Ishikawa (cell line): ENCODE results near the gene METTL15.

Experiments
- TCF12 ChIP-seq: IDR thresholded peaks from 2 replicates; pipeline ENCODE4 v1.6.1; 2012; ENCODE audit warnings: low read depth
- TF ChIP-seq, protein P1 (sequence below): IDR thresholded peaks from 2 replicates; pipeline ENCODE4 v1.6.1; 2012; ENCODE audit warnings: low read depth, mild to moderate bottlenecking

GRCh38 chr11:28268925-28269324 is 160.7 kb downstream of the METTL15 start:
- no peak for TF ChIP-seq TCF12
- TF ChIP-seq, protein P1, sequence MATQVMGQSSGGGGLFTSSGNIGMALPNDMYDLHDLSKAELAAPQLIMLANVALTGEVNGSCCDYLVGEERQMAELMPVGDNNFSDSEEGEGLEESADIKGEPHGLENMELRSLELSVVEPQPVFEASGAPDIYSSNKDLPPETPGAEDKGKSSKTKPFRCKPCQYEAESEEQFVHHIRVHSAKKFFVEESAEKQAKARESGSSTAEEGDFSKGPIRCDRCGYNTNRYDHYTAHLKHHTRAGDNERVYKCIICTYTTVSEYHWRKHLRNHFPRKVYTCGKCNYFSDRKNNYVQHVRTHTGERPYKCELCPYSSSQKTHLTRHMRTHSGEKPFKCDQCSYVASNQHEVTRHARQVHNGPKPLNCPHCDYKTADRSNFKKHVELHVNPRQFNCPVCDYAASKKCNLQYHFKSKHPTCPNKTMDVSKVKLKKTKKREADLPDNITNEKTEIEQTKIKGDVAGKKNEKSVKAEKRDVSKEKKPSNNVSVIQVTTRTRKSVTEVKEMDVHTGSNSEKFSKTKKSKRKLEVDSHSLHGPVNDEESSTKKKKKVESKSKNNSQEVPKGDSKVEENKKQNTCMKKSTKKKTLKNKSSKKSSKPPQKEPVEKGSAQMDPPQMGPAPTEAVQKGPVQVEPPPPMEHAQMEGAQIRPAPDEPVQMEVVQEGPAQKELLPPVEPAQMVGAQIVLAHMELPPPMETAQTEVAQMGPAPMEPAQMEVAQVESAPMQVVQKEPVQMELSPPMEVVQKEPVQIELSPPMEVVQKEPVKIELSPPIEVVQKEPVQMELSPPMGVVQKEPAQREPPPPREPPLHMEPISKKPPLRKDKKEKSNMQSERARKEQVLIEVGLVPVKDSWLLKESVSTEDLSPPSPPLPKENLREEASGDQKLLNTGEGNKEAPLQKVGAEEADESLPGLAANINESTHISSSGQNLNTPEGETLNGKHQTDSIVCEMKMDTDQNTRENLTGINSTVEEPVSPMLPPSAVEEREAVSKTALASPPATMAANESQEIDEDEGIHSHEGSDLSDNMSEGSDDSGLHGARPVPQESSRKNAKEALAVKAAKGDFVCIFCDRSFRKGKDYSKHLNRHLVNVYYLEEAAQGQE = no peak
